ENCODE measurements around the gene GABARAP. TPM values are rescaled to one million over a fixed set of nuclear protein-coding genes. Genes with fewer than 3 reads are reported as not detected.

Gene GABARAP
- total RNA-seq, 4 donors from 2014 or later = 402 to 515 (median 456) TPM

GRCh38 chr17:7224661-7225111 is 17.6 kb downstream of the GABARAP start:
- 64 to 75% methylated on average over 6 to 10 of the region's 15 CpGs for WGBS, 2 donors

DNA sequence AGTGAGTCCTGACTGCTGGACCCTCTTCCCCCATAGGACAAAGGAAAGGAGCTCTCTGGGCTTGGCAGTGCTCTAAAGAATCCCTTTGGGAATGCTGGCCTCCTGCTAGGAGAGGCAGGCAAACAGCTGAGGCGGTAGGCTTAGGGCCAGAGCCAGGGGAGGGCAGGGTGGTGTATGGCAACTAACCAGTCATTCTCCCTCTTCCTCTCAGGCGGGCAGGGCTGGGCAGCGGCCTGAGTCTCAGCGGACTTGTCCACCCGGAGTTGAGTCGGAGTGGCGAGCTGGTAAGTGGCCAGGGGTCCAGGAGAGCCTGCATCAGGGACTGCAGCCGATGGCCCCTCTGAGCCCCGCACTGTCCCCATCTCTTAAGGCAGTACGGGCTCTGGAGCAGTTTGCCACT is 18.1 kb downstream of the GABARAP start:
- Histone ChIP-seq H3K9me3 (no peaks in the 10 kb centered on the region), H3K27me3 (no peaks in the 10 kb centered on the region), H3K36me3 (peaks cover 6 to 76% (median 23%) of the 10 kb centered on the region in 3 donors), H3K4me1 (peaks cover 0 to 26% (median 15%) of the 10 kb centered on the region in 4 donors), H3K27ac (no peak overlapping the region), H3K4me3 (no peak overlapping the region)
- DNase-seq (ENCODE audit: low spot score in 2 of 2) = no peak
- 60 to 76% methylated on average over 10 of the region's 10 CpGs for WGBS, 2 donors
- no peak for TF ChIP-seq POLR2A (IDR thresholded peaks at IDR 0.05)
- TF ChIP-seq, protein P1, sequence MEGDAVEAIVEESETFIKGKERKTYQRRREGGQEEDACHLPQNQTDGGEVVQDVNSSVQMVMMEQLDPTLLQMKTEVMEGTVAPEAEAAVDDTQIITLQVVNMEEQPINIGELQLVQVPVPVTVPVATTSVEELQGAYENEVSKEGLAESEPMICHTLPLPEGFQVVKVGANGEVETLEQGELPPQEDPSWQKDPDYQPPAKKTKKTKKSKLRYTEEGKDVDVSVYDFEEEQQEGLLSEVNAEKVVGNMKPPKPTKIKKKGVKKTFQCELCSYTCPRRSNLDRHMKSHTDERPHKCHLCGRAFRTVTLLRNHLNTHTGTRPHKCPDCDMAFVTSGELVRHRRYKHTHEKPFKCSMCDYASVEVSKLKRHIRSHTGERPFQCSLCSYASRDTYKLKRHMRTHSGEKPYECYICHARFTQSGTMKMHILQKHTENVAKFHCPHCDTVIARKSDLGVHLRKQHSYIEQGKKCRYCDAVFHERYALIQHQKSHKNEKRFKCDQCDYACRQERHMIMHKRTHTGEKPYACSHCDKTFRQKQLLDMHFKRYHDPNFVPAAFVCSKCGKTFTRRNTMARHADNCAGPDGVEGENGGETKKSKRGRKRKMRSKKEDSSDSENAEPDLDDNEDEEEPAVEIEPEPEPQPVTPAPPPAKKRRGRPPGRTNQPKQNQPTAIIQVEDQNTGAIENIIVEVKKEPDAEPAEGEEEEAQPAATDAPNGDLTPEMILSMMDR (IDR thresholded peaks at IDR 0.05) = no peak

More at GRCh38 chr17:7224661-7225111, 17.6 kb downstream of the GABARAP start:
- H3K9me3 ChIP-seq = no peaks in the 10 kb centered on the region
- peaks cover 0 to 21% (median 12%) of the 10 kb centered on the region in 4 donors for H3K4me1 ChIP-seq
- H3K4me3 ChIP-seq = no peak overlapping the region
- H3K27me3 ChIP-seq = no peaks in the 10 kb centered on the region
- H3K36me3 ChIP-seq = peaks cover 6 to 81% (median 29%) of the 10 kb centered on the region in 3 donors
- H3K27ac ChIP-seq = no peak overlapping the region
- TF ChIP-seq POLR2A (IDR thresholded peaks at IDR 0.05) (no peak), EP300 (IDR thresholded peaks at IDR 0.05) (no peak)
- TF ChIP-seq, protein P1 (IDR thresholded peaks at IDR 0.05) = no peak
- no peak for DNase-seq (ENCODE audit: low spot score in 2 of 2)

DNA sequence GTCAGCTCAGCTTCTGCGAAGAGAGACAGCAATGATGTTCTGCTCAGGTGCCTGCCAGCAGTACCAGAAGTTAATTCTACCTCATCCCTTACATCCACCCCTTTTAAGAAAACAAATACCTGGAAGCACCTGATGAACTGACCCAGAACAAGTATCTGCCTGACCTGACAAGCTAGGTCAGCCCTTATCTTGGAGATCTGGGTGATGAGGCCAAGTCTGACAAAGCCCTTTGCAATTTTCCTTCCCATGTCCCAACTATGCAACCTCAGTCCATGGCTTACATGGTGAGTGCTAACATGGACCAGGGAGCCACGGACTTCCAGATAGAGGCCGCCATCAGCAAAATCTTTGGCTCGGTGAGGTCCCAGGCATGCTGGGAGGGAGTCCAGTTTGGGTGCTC is 18.9 kb downstream of the GABARAP start:
- Histone ChIP-seq H3K4me1 (peaks cover 0 to 33% (median 19%) of the 10 kb centered on the region in 4 donors), H3K36me3 (peaks cover 6 to 68% (median 18%) of the 10 kb centered on the region in 3 donors), H3K4me3 (no peak overlapping the region), H3K27ac (no peak overlapping the region), H3K9me3 (no peaks in the 10 kb centered on the region), H3K27me3 (no peaks in the 10 kb centered on the region)
- TF ChIP-seq, protein P1 (IDR thresholded peaks at IDR 0.05) = no peak
- TF ChIP-seq POLR2A (IDR thresholded peaks at IDR 0.05) = no peak
- 71 to 76% methylated on average over 4 of the region's 4 CpGs for WGBS, 2 donors
- no peak for DNase-seq (ENCODE audit: low spot score in 2 of 2)

- no peak overlapping the region for H3K4me3 ChIP-seq
- H3K27me3 ChIP-seq = no peaks in the 10 kb centered on the region
- no peak overlapping the region for H3K27ac ChIP-seq
- TF ChIP-seq, protein P1 (IDR thresholded peaks at IDR 0.05) = no peak
- WGBS, 2 donors = 63 to 66% methylated on average over 7 of the region's 7 CpGs
- peaks cover 6 to 64% (median 18%) of the 10 kb centered on the region in 3 donors for H3K36me3 ChIP-seq
- no peak for DNase-seq (ENCODE audit: low spot score in 2 of 2)
- H3K9me3 ChIP-seq = no peaks in the 10 kb centered on the region
- H3K4me1 ChIP-seq = peaks cover 0 to 38% (median 21%) of the 10 kb centered on the region in 4 donors
These were observed 19.3 kb downstream of the GABARAP start for GRCh38 chr17:7222972-7223292.

GRCh38 chr17:7222093-7222971 is 19.9 kb downstream of the GABARAP start:
- H3K4me1 ChIP-seq = peaks cover 0 to 43% (median 23%) of the 10 kb centered on the region in 4 donors
- 69 to 72% methylated on average over 15 of the region's 15 CpGs for WGBS, 2 donors
- TF ChIP-seq POLR2A (IDR thresholded peaks at IDR 0.05) = no peak
- DNase-seq (ENCODE audit: low spot score in 2 of 2) = no peak
- H3K4me3 ChIP-seq = no peak overlapping the region
- peak overlapping the region in 1 of 4 donors; percentile 98 for H3K27ac ChIP-seq
- H3K27me3 ChIP-seq = no peaks in the 10 kb centered on the region
- no peaks in the 10 kb centered on the region for H3K9me3 ChIP-seq
- peaks cover 3 to 58% (median 15%) of the 10 kb centered on the region in 3 donors for H3K36me3 ChIP-seq
